ENCODE data around the gene EARS2.

EARS2 gene

GRCh38 chr16:23497543-23497868 lies 59.6 kb downstream of the EARS2 start:
- CTCF ChIA-PET = interaction anchor here (1.2 kb wide), 1 partner anchor 9 kb away, joined by 4 read pairs; no protein-coding TSS in a partner anchor
- TF ChIP-seq, protein P1, sequence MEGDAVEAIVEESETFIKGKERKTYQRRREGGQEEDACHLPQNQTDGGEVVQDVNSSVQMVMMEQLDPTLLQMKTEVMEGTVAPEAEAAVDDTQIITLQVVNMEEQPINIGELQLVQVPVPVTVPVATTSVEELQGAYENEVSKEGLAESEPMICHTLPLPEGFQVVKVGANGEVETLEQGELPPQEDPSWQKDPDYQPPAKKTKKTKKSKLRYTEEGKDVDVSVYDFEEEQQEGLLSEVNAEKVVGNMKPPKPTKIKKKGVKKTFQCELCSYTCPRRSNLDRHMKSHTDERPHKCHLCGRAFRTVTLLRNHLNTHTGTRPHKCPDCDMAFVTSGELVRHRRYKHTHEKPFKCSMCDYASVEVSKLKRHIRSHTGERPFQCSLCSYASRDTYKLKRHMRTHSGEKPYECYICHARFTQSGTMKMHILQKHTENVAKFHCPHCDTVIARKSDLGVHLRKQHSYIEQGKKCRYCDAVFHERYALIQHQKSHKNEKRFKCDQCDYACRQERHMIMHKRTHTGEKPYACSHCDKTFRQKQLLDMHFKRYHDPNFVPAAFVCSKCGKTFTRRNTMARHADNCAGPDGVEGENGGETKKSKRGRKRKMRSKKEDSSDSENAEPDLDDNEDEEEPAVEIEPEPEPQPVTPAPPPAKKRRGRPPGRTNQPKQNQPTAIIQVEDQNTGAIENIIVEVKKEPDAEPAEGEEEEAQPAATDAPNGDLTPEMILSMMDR (IDR thresholded peaks at IDR 0.05; ENCODE audit: insufficient read depth, low read length, missing control alignments) = no peak
- H3K4me3 ChIP-seq (ENCODE audit: low read depth, low read length) = no peak overlapping the region
- DNase-seq (ENCODE audit: low read depth, low spot score) = no peak
- POLR2A ChIA-PET = no interaction called here

GRCh38 chr16:23496821-23497542 lies 60.2 kb downstream of the EARS2 start:
- TF ChIP-seq, protein P1 (IDR thresholded peaks at IDR 0.05; ENCODE audit: insufficient read depth, low read length, missing control alignments) = no peak
- CTCF ChIA-PET = interaction anchor here (1.2 kb wide), 2 partner anchors 9 to 19 kb away, joined by 3 to 4 read pairs; no protein-coding TSS in a partner anchor
- POLR2A ChIA-PET = no interaction called here
- DNase-seq (ENCODE audit: low read depth, low spot score) = no peak
- H3K4me3 ChIP-seq (ENCODE audit: low read depth, low read length) = no peak overlapping the region

DNA sequence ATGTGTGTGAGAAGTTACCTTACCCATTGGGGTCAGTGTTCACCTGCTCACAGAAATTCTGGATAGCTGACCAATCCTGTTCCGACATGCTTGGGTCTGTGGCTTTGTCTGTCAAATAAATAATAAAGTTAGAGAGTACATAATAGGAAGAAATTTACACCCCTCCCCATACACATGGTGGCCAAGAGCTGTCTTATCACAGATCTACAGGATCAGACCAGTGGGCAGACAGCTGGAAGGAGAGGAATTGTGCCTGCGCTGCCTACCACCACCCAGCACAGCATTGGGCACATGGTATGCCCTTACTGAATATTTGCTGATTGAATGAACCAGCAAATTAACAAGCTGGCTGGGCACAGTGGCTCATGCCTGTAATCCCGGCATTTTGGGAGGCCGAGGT lies 61.5 kb downstream of the EARS2 start:
- no peak for DNase-seq (ENCODE audit: low read depth, low spot score)
- ChIA-PET POLR2A (no interaction called here), CTCF (interaction anchor here (1.1 to 1.2 kb wide), 3 partner anchors 15 to 60 kb away, joined by 3 to 4 read pairs (median 3); partner anchors contain the start of gene GGA2)
- TF ChIP-seq, protein P1 (IDR thresholded peaks at IDR 0.05; ENCODE audit: insufficient read depth, low read length, missing control alignments) = no peak
- no peak overlapping the region for H3K4me3 ChIP-seq (ENCODE audit: low read depth, low read length)

DNA sequence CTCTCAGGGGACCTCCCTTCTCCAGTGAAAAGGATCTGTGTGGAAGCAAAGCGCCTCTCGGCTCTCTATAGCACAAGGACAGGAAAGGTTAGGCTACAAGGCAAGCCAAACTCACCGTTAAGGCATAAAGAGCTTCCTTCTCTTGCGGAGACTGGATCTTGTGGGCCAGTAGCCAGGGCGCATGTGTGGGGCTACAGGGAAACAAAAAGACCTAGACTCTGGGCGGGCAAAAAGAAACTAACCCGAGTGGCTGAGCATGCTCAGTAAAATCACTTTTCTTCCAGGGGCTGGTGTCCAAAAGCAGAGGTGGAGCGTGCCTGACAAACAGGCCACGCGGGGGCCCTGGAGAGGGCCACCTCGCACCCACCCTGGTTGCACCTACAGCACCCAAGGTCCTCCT lies 63.0 kb downstream of the EARS2 start:
- TF ChIP-seq, protein P1 (IDR thresholded peaks at IDR 0.05; ENCODE audit: insufficient read depth, low read length, missing control alignments) = no peak
- DNase-seq (ENCODE audit: low read depth, low spot score) = no peak
- POLR2A ChIA-PET = no interaction called here
- H3K4me3 ChIP-seq (ENCODE audit: low read depth, low read length) = no peak overlapping the region
- CTCF ChIA-PET = interaction anchor here (0.6 to 1.4 kb wide), 4 partner anchors 12 to 551 kb away, joined by 3 read pairs; partner anchors contain the start of gene UBFD1

GRCh38 chr16:23491490-23492391 lies 65.4 kb downstream of the EARS2 start:
- DNase-seq (ENCODE audit: low read depth, low spot score) = no peak
- ChIA-PET CTCF (no interaction called here), POLR2A (no interaction called here)
- TF ChIP-seq, protein P1 (IDR thresholded peaks at IDR 0.05; ENCODE audit: insufficient read depth, low read length, missing control alignments) = no peak
- no peak overlapping the region for H3K4me3 ChIP-seq (ENCODE audit: low read depth, low read length)

DNA sequence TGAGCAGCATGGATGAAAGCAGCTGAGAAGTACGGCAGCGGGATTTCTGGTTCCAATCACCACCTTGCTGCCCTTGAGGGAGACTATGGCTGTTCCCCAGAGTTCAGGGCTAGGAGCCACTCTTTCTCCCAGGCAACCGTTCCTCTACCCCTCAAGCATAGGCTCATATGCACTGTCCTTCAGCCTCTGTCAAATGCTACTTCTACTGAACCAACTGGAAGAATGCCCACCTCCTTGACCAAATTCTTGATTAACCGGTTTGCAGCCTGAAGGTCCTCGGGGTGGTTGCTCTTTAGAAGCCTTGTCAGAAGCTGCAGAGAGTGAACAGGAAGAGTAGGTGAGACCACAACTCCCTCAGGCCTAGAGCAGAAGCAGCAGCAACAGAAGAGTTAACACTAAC lies 70.7 kb downstream of the EARS2 start:
- POLR2A ChIA-PET = no interaction called here
- no peak overlapping the region for H3K4me3 ChIP-seq (ENCODE audit: low read depth, low read length)
- no peak for DNase-seq (ENCODE audit: low read depth, low spot score)
- TF ChIP-seq, protein P1 (IDR thresholded peaks at IDR 0.05; ENCODE audit: insufficient read depth, low read length, missing control alignments) = no peak
- CTCF ChIA-PET = no interaction called here
